IPS-15b (cell line): ENCODE data around the gene GSTT2.

Experiments
- H3K27me3 ChIP-seq: one replicate; pipeline ENCODE4 v1.6.1; 2013; ENCODE audit warnings: low read length; ENCODE audit not compliant: control insufficient read depth, insufficient read depth
- H3K36me3 ChIP-seq: one replicate; pipeline ENCODE4 v1.6.1; 2013; ENCODE audit warnings: low read length; ENCODE audit not compliant: control insufficient read depth, insufficient read depth
- H3K4me1 ChIP-seq: one replicate; pipeline ENCODE4 v1.6.1; 2013; ENCODE audit warnings: mild to moderate bottlenecking, low read length; ENCODE audit not compliant: control insufficient read depth, insufficient read depth
- H3K4me3 ChIP-seq: one replicate; pipeline ENCODE4 v1.5.1; 2013; ENCODE audit warnings: low read depth, low read length
- H3K9ac ChIP-seq: one replicate; pipeline ENCODE4 v1.6.1; 2013; ENCODE audit warnings: low read depth, mild to moderate bottlenecking, low read length
- H3K9me3 ChIP-seq: one replicate; pipeline ENCODE4 v1.6.1; 2013; ENCODE audit warnings: mild to moderate bottlenecking, low read length; ENCODE audit not compliant: control insufficient read depth, insufficient read depth

The GSTT2 gene

GRCh38 chr22:24023204-24023789, 43.4 kb downstream of the GSTT2 start:
- no peak overlapping the region for H3K4me3 ChIP-seq
- no peaks in the 10 kb centered on the region for H3K9me3 ChIP-seq
- no peaks in the 10 kb centered on the region for H3K27me3 ChIP-seq

GRCh38 chr22:24024354-24024753, 44.4 kb downstream of the GSTT2 start:
- Histone ChIP-seq H3K9ac (no peak overlapping the region), H3K4me3 (no peak overlapping the region), H3K36me3 (no peaks in the 10 kb centered on the region), H3K9me3 (no peaks in the 10 kb centered on the region), H3K27me3 (no peaks in the 10 kb centered on the region), H3K4me1 (peaks cover 8% of the 10 kb centered on the region)

More at GRCh38 chr22:24023204-24023789, 43.4 kb downstream of the GSTT2 start:
- Histone ChIP-seq H3K9ac (no peak overlapping the region), H3K4me1 (peaks cover 8% of the 10 kb centered on the region), H3K36me3 (no peaks in the 10 kb centered on the region)

GRCh38 chr22:24025475-24025874, 45.5 kb downstream of the GSTT2 start:
- H3K9ac ChIP-seq = no peak overlapping the region
- H3K27me3 ChIP-seq = no peaks in the 10 kb centered on the region
- H3K36me3 ChIP-seq = no peaks in the 10 kb centered on the region
- H3K4me3 ChIP-seq = no peak overlapping the region
- no peaks in the 10 kb centered on the region for H3K9me3 ChIP-seq
- H3K4me1 ChIP-seq = peaks cover 8% of the 10 kb centered on the region

GRCh38 chr22:24026056-24026455, 46.1 kb downstream of the GSTT2 start:
- H3K36me3 ChIP-seq = no peaks in the 10 kb centered on the region

GRCh38 chr22:24026733-24027132, 46.8 kb downstream of the GSTT2 start:
- Histone ChIP-seq H3K9me3 (no peaks in the 10 kb centered on the region), H3K4me1 (peaks cover 8% of the 10 kb centered on the region), H3K27me3 (no peaks in the 10 kb centered on the region), H3K4me3 (no peak overlapping the region), H3K9ac (no peak overlapping the region), H3K36me3 (no peaks in the 10 kb centered on the region)

More at GRCh38 chr22:24026056-24026455, 46.1 kb downstream of the GSTT2 start:
- no peak overlapping the region for H3K9ac ChIP-seq
- H3K4me1 ChIP-seq = peaks cover 8% of the 10 kb centered on the region
- H3K4me3 ChIP-seq = no peak overlapping the region
- no peaks in the 10 kb centered on the region for H3K9me3 ChIP-seq
- no peaks in the 10 kb centered on the region for H3K27me3 ChIP-seq

- no peaks in the 10 kb centered on the region for H3K36me3 ChIP-seq
- H3K4me1 ChIP-seq = peaks cover 8% of the 10 kb centered on the region
- H3K9ac ChIP-seq = no peak overlapping the region
- no peak overlapping the region for H3K4me3 ChIP-seq
- no peaks in the 10 kb centered on the region for H3K9me3 ChIP-seq
- no peaks in the 10 kb centered on the region for H3K27me3 ChIP-seq
These were observed 47.5 kb downstream of the GSTT2 start for GRCh38 chr22:24027389-24027975.

- H3K4me3 ChIP-seq = no peak overlapping the region
- H3K27me3 ChIP-seq = no peaks in the 10 kb centered on the region
- H3K9me3 ChIP-seq = no peaks in the 10 kb centered on the region
- peaks cover 8% of the 10 kb centered on the region for H3K4me1 ChIP-seq
- H3K36me3 ChIP-seq = no peaks in the 10 kb centered on the region
- no peak overlapping the region for H3K9ac ChIP-seq
These were observed 48.1 kb downstream of the GSTT2 start for GRCh38 chr22:24027991-24028390.

- Histone ChIP-seq H3K27me3 (no peaks in the 10 kb centered on the region), H3K36me3 (no peaks in the 10 kb centered on the region), H3K4me3 (no peak overlapping the region), H3K9ac (no peak overlapping the region), H3K4me1 (peaks cover 8% of the 10 kb centered on the region), H3K9me3 (no peaks in the 10 kb centered on the region)
These were observed 48.6 kb downstream of the GSTT2 start for GRCh38 chr22:24028533-24028932.

GRCh38 chr22:24029304-24029703, 49.4 kb downstream of the GSTT2 start:
- Histone ChIP-seq H3K4me1 (peaks cover 8% of the 10 kb centered on the region), H3K9ac (no peak overlapping the region), H3K27me3 (no peaks in the 10 kb centered on the region), H3K36me3 (no peaks in the 10 kb centered on the region), H3K4me3 (no peak overlapping the region), H3K9me3 (no peaks in the 10 kb centered on the region)

- no peak overlapping the region for H3K9ac ChIP-seq
- no peaks in the 10 kb centered on the region for H3K9me3 ChIP-seq
- no peaks in the 10 kb centered on the region for H3K36me3 ChIP-seq
- no peaks in the 10 kb centered on the region for H3K27me3 ChIP-seq
- no peak overlapping the region for H3K4me3 ChIP-seq
- peaks cover 4% of the 10 kb centered on the region for H3K4me1 ChIP-seq
These were observed 50.3 kb downstream of the GSTT2 start for GRCh38 chr22:24030186-24030702.
